Activated naive CD8-positive, alpha-beta T cell (primary cell): ENCODE results near the gene KAT6B.
A peak's percentile ranks its signal among the peaks of the same experiment; 100 is the strongest.

Experiments
- H3K27ac Mint-ChIP-seq: one replicate; pipeline ENCODE4 v1.8.0; 2021; ENCODE audit warnings: mixed read lengths
- H3K27me3 Mint-ChIP-seq: one replicate; pipeline ENCODE4 v1.8.0; 2021; ENCODE audit warnings: mixed read lengths
- H3K36me3 Mint-ChIP-seq: one replicate; pipeline ENCODE4 v1.8.0; 2021; ENCODE audit warnings: mixed read lengths
- H3K4me1 Mint-ChIP-seq: one replicate; pipeline ENCODE4 v1.8.0; 2021; ENCODE audit warnings: low read depth, mixed read lengths
- H3K4me3 Mint-ChIP-seq: one replicate; pipeline ENCODE4 v1.8.0; 2021; ENCODE audit warnings: mild to moderate bottlenecking, mixed read lengths
- H3K9me3 Mint-ChIP-seq: one replicate; pipeline ENCODE4 v1.8.0; 2021; ENCODE audit warnings: low read depth, mixed read lengths

Gene KAT6B

DNA sequence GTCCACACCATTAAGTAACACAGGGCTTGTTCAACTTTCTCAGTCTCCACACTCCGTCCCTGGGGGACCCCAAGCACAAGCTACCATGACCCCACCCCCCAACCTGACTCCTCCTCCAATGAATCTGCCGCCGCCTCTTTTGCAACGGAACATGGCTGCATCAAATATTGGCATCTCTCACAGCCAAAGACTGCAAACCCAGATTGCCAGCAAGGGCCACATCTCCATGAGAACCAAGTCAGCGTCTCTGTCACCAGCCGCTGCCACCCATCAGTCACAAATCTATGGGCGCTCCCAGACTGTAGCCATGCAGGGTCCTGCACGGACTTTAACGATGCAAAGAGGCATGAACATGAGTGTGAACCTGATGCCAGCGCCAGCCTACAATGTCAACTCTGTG lies 204.0 kb downstream of the KAT6B start:
- Mint-ChIP-seq H3K27me3 (no peaks in the 10 kb centered on the region), H3K9me3 (no peaks in the 10 kb centered on the region), H3K27ac (no peak overlapping the region), H3K4me1 (peaks cover 21% of the 10 kb centered on the region), H3K36me3 (peaks cover 19% of the 10 kb centered on the region), H3K4me3 (no peak overlapping the region)

GRCh38 chr10:75032119-75032518 lies 205.7 kb downstream of the KAT6B start:
- H3K4me3 Mint-ChIP-seq = no peak overlapping the region
- H3K9me3 Mint-ChIP-seq = no peaks in the 10 kb centered on the region
- peaks cover 19% of the 10 kb centered on the region for H3K36me3 Mint-ChIP-seq
- H3K4me1 Mint-ChIP-seq = peaks cover 33% of the 10 kb centered on the region
- no peak overlapping the region for H3K27ac Mint-ChIP-seq
- no peaks in the 10 kb centered on the region for H3K27me3 Mint-ChIP-seq

DNA sequence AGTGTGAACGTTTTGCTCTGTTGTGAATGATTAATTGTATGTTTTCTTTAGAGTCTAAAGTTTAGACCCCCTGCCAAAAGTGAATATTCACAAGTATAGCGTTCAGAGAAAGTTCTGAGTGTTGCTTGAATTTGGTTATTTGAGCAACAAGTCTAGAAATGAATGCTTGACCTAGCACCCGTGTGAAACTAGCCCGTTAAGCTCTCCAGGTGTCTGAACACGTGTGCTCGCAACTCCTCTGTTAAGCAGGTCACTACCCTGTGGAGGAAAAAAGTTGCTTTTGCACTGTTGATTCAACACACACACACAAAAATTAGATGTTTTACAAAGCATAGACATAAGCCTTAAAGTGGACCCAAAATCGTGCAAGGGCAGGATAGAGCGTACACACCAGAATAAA lies 206.4 kb downstream of the KAT6B start:
- Mint-ChIP-seq H3K36me3 (peaks cover 19% of the 10 kb centered on the region), H3K4me1 (peaks cover 35% of the 10 kb centered on the region), H3K27ac (peak overlapping the region; percentile 72), H3K9me3 (no peaks in the 10 kb centered on the region), H3K27me3 (no peaks in the 10 kb centered on the region), H3K4me3 (no peak overlapping the region)

DNA sequence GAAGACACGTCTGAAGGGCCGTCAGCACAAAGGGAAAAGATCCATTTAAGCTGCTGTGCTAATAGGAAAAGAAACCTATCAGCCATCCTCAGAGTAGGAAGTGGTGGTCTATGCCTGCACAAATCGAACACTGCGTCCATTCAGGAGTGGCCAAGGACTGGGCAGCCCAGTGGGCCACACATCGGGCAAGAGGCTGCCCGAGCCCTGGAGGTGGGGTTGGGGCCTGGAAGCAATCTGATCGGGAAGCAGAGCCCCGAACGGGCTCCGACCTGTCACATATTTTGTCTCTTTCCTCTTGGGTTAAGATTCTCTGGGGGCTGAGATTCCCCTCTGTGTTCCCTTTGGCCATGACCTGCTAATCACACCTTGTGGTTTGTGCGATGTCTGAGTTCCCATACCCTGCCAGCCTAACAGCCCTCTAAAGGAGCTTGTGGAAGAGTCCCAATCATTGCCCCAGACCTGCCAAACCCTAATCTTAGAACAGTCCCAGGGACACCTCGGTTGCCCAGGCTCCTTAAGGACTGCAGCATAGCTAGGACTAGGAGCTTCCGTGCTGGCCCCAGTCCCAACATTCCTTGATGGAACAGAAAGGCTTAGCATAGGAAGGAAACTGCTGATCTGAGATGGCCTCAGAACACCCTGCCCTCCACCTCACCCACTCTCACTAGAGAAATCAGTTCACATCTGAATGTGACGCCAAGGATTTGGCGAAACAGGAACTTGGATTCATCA lies 207.2 kb downstream of the KAT6B start:
- H3K36me3 Mint-ChIP-seq = peaks cover 16% of the 10 kb centered on the region
- no peaks in the 10 kb centered on the region for H3K9me3 Mint-ChIP-seq
- H3K4me1 Mint-ChIP-seq = peaks cover 35% of the 10 kb centered on the region
- H3K27ac Mint-ChIP-seq = peak overlapping the region; percentile 86
- no peaks in the 10 kb centered on the region for H3K27me3 Mint-ChIP-seq
- peak overlapping the region; percentile 38 for H3K4me3 Mint-ChIP-seq

- H3K36me3 Mint-ChIP-seq = peaks cover 11% of the 10 kb centered on the region
- H3K27ac Mint-ChIP-seq = peak overlapping the region; percentile 86
- no peaks in the 10 kb centered on the region for H3K27me3 Mint-ChIP-seq
- peaks cover 37% of the 10 kb centered on the region for H3K4me1 Mint-ChIP-seq
- no peaks in the 10 kb centered on the region for H3K9me3 Mint-ChIP-seq
- peak overlapping the region; percentile 38 for H3K4me3 Mint-ChIP-seq
Measured at GRCh38 chr10:75034131-75034512, 207.7 kb downstream of the KAT6B start.

DNA sequence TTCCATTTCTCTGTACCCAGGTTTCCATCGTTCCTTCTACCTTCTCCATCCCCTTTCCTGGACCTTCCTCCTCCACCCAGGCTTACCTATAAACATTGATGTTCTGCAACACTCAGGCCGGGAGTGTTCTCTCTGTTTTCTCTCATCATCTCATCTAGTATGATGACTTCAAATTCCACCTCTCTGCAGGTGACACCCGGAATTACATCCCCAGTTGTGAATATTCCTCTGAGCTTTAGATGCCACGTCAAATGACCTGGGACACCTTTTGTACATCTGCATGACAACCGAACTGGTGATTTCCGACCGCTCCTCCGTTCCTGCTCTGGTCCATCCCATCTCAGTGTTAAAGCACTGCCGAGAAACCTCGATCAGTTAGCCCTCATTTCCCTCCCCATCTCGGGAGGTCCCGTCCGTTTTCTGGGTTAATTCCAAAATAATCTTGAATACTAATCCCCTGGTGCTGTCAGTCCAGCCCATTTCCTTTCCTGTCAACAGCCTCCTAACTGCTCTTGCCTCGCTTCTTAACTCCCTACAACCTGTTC lies 208.4 kb downstream of the KAT6B start:
- no peaks in the 10 kb centered on the region for H3K27me3 Mint-ChIP-seq
- H3K9me3 Mint-ChIP-seq = no peaks in the 10 kb centered on the region
- peaks cover 37% of the 10 kb centered on the region for H3K4me1 Mint-ChIP-seq
- peak overlapping the region; percentile 40 for H3K4me3 Mint-ChIP-seq
- H3K36me3 Mint-ChIP-seq = peaks cover 5% of the 10 kb centered on the region
- peak overlapping the region; percentile 86 for H3K27ac Mint-ChIP-seq

GRCh38 chr10:75035975-75036708 lies 209.7 kb downstream of the KAT6B start:
- H3K9me3 Mint-ChIP-seq = no peaks in the 10 kb centered on the region
- peak overlapping the region; percentile 76 for H3K27ac Mint-ChIP-seq
- H3K4me3 Mint-ChIP-seq = no peak overlapping the region
- H3K4me1 Mint-ChIP-seq = peaks cover 39% of the 10 kb centered on the region
- peaks cover 2% of the 10 kb centered on the region for H3K36me3 Mint-ChIP-seq
- no peaks in the 10 kb centered on the region for H3K27me3 Mint-ChIP-seq

- H3K4me3 Mint-ChIP-seq = no peak overlapping the region
- no peaks in the 10 kb centered on the region for H3K36me3 Mint-ChIP-seq
- H3K9me3 Mint-ChIP-seq = no peaks in the 10 kb centered on the region
- no peaks in the 10 kb centered on the region for H3K27me3 Mint-ChIP-seq
- peak overlapping the region; percentile 84 for H3K27ac Mint-ChIP-seq
- H3K4me1 Mint-ChIP-seq = peaks cover 44% of the 10 kb centered on the region
Measured at GRCh38 chr10:75037171-75038153, 211.1 kb downstream of the KAT6B start.

GRCh38 chr10:75038335-75038734 lies 211.9 kb downstream of the KAT6B start:
- no peaks in the 10 kb centered on the region for H3K27me3 Mint-ChIP-seq
- no peaks in the 10 kb centered on the region for H3K9me3 Mint-ChIP-seq
- H3K4me1 Mint-ChIP-seq = peaks cover 44% of the 10 kb centered on the region
- H3K27ac Mint-ChIP-seq = no peak overlapping the region
- no peak overlapping the region for H3K4me3 Mint-ChIP-seq
- no peaks in the 10 kb centered on the region for H3K36me3 Mint-ChIP-seq

DNA sequence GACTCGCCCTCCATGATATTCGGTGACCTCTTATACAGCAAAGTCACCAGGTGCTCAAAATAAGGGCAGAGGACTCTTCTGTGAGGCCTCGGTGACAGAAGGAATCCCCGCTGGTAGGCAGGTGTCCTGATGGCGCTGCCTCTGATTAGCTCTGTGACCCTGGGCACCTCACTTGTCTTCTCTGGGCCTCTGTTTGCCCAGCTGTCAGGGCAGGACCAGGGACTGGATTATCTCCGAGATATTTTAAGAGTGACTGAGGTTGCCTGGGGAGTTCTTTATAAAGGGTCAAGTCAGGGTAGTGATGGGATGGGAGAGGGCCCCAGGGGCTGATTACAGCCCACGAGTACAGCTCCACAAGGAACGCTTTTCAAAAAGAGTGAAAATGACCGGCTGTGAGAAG lies 214.2 kb downstream of the KAT6B start:
- Mint-ChIP-seq H3K27me3 (peaks cover 5% of the 10 kb centered on the region), H3K4me1 (peaks cover 31% of the 10 kb centered on the region), H3K9me3 (no peaks in the 10 kb centered on the region), H3K4me3 (no peak overlapping the region), H3K36me3 (no peaks in the 10 kb centered on the region), H3K27ac (peak overlapping the region; percentile 22)

DNA sequence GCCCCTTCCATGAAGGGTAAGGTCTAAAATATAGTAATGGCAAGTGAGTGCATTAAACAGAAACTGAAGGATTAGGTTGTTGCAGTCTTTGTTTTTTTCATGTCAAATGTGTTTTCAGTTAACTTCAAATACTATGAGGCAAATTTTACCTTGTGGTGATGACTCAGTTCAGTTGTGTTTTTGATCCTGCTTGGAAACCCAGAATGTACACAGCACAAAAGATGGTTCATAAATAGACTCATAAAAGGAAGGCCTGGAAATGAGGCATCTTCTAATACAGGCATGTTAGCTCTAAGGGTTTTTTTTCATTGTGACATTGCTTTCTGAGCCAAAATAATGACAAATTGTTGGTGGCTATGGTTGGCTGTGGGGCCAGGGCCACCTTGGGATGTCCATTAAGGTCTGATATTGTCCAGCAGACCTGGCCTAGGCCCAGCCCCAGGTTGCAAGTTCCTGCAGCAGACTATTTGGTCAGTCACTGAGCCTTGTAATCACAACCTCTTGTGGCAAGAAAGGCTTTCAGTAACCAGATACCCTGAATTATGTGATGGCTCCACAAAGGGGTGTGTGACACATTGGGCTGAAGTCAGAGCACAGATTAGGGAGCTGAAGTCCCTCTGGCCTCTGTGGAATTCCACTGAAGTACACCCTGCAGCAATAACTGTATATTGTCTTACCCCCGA lies 216.0 kb downstream of the KAT6B start:
- Mint-ChIP-seq H3K9me3 (no peaks in the 10 kb centered on the region), H3K4me3 (no peak overlapping the region), H3K27me3 (peaks cover 5% of the 10 kb centered on the region), H3K4me1 (peaks cover 19% of the 10 kb centered on the region), H3K36me3 (no peaks in the 10 kb centered on the region), H3K27ac (peak overlapping the region; percentile 34)

GRCh38 chr10:75043256-75044131 lies 217.1 kb downstream of the KAT6B start:
- Mint-ChIP-seq H3K9me3 (no peaks in the 10 kb centered on the region), H3K27me3 (peaks cover 5% of the 10 kb centered on the region), H3K27ac (peak overlapping the region; percentile 16), H3K36me3 (no peaks in the 10 kb centered on the region), H3K4me3 (peak overlapping the region; percentile 57), H3K4me1 (peaks cover 19% of the 10 kb centered on the region)

DNA sequence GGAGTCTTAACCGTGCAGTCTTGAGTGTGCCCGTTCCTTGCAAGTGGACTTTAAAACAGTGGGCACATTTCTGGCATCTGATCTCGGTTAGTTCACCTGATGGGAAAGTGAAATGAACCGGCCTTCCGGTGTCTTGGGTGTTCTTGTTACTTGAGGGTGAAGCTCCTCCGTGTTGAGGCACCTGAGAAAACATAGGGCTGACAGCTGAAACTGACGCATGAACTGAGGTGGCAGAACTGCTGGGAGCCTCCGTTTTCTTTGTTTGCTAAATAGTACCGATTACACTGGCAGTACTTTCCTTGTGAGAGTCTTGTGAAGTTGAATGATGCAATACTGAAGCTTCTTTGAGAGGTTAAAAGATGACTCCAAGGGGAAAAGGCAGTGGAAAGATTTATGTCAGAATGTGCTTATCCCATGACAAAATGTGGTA lies 222.3 kb downstream of the KAT6B start:
- Mint-ChIP-seq H3K27ac (no peak overlapping the region), H3K4me1 (peaks cover 8% of the 10 kb centered on the region), H3K4me3 (no peak overlapping the region), H3K9me3 (no peaks in the 10 kb centered on the region), H3K27me3 (peaks cover 5% of the 10 kb centered on the region), H3K36me3 (no peaks in the 10 kb centered on the region)
